Activated naive CD4-positive, alpha-beta T cell treated with anti-CD3 and anti-CD28 coated beads, Interleukin-2, amount 50 U/mL, for 16 hours (primary cell): ENCODE results near the gene LANCL2.

Source experiments
- DNase-seq: peaks from one replicate; pipeline ENCODE4 v3.0.0-alpha.2; 2020

The LANCL2 gene

DNA sequence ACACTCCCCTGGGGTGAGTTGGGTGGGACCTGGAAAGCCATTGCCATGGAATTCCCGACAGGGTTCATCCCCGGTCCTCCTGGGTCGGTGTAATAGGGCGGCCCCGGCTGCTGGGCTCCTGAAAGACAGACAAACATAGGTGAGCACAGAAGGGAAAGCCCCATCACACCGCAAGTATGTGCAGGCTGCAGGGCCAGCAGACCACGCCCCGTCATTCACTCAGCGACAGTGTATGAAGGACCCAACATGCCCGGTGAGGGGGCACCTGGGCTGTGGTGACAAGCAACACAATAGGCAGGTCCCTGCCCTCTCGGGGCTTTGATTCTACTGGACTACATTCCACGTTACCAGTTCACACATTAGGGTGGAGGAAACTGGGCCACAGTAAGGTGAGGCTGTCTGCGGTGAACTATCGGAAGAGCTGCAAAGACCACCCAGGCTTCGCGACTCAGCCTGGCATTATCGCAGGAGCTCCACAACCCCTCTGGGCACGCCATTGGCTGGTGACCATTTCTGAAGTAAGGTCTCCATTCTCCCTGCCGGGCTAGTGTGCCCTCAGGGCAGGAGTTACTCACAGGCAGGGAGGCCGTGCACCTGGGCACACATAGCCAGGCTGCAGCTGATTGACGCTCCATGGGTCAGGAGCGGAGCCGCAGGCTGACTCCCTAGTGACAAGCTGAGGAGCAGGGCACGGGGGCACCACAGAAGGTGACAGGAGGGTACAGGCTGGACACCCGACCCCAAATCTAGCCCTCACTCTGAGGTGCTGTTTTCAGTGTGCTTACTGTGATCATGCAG is 108.0 kb downstream of the LANCL2 start:
- no peak for DNase-seq

DNA sequence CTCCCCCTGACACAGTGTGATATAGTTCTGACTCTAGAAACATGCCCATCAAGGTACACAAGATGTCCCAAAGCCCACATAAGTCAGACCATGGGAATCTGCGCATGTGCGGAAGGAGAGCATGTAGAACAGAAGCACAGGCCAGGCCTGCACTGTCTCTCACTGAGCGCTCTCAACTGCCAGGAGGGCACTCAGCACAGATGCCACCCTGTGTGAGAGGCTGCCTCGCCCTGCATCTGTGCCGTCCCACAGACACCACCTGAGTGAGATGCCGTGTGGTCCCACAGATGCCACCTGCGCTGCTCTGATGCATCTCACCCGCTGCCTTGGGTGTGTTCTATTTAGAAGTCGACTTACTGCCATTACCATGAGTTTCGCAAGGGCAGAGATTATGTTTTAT is 108.8 kb downstream of the LANCL2 start:
- DNase-seq, result no peak

DNA sequence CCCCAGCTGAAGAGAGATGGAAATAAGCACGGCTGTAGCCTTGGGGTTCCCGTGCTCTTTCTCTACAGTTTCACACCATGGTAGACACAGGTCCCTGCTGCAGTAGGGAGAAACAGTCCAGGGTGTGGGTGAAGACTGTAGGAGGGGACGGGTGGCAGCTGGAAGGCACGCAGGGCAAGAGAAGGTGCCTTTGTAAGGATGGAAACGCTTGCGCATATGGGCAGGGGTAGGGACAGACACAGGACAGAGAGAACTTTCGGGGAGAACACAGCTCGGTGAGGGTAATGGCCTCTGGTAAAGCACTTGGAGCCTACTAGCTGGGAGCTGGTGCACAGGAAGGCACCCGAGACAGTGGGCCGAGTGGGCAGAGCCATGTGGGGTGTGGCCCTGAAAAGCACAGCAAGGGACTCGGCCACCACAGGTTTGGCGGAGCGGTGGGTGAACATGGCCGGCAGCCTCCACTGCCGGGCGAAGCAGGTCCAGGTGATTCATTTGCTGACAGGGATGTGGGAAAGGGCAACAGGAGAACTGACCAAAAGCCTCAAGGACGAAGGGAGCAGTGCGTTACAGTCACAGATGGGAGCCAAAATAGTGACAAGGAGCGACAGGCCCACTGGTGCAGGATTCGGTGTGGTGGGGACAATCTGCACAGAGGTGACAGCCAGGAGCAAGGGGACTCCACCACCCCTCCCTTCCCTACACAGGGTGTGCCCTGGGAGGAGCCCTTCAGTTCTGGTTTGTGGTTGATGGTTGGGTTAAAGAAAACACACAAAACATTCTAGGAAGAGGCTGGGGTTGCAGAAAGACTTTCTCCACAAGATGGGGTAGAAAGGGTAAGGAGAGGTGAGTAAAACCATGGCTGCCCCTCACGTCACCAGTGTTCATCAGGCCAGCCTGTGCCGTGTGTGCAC is 110.1 kb downstream of the LANCL2 start:
- DNase-seq, result no peak

DNA sequence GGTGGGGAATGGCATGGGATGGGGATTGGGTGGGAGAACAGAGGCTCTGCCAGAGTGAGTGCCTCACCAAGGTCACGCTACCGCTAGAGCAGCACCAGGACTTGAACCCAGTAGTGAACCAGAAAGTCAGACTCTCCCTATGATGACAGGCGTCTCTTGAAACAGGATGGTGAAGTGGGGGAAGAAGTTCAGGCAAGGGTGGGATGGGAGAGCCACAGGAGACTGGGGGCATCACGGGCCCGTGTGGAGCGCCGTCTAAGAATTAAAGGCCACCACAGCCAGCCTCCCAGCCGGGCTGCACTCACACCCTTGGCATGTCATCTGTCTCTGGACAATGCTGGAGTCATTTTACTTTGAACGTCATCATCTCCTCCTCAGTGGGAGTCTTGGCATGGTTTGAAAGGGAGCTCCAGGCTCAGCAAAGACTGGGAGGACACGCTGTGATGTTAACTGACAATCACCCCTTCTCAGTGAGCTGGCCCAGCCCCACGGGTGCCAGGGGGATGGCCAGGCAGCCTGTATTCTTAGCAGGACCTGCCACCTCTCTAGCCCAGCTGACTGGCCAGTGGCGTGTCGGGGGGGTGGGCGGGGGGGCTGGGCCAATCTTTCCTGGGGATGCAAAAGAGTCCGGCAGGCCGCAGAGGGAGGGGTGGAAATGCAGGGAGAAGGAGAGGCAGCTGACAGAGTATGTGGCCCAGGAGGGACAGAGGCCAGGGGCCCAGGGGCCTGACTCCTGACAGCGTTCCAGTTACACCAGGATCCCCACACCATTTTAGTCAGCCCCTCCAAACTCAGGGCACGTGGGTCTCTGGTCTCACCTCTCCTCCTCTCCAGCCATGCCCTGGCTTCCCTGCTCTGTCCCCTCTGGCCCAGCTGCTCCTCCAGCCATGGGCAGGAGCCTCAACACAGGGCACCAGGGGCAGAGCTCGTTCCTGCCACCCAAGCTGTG is 111.0 kb downstream of the LANCL2 start:
- DNase-seq, result no peak

DNA sequence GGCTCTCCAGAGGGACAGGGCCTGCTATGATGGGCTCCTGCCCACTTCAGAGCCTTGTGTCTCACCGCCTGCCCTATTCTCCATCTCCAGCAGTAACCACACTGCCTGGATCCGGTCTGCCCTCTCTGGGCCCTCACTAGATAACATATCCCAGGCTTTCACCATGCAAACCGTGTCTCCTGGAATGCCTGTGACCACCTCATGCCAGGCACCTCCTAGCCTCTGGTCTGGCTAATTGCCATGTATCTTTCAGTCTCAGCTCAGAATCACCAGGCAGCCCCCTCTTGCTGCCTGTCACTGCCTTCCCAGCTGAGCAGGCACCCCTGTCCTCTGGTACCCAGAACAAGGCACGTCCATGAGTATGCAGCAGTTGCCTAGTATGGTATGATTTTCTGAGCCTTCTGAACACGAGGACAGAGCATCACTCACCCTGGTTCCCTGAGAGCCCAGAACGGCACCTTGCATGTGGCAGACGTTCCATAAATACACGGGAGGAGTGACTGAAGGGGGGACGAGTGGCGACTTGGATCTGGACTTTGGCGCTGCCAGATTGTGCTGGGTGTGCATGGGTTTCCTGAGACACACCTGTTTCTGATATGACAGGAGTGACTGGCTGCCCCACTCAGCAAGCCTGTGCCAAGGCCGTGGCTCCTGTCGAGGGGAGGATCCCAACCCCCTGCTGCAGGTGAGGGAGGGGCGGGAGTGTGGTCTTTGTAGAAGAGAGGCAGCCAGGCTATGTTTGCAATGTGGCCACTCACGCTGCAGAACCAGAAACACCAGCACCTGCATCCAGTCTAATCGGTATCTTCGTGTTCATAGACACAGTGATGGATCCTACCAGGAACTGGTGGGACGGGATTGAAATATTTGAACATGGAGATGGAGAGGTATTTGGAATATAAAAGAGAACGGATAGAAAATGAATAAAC is 112.0 kb downstream of the LANCL2 start:
- no peak for DNase-seq

DNA sequence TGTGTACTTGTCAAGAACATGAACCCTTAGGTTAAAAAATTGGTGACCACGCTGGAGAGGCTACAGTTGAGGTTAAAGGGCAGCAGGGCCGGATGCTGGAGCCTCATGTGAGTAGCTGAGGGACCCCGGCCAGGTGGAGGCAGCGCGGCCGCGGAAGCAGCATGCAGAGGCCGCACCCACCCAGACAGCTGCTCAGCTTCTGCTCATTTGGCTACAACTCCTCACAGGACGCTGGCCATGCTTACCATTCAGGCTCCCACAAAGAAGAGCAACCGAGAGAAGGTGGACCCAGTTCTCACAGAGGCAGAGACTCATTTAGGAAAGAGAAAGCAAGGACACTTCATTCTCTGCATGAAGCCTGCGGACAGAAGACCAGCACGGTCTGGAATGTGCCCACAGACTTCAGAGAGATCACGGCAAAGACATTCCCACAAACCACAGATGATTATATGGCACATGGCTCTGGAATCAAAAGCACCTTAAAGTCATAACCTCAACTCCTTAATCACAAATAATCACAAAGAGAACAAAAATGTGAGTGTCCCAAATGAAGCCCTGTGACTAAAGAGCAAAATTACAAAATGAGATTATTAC is 112.7 kb downstream of the LANCL2 start:
- DNase-seq, result no peak

DNA sequence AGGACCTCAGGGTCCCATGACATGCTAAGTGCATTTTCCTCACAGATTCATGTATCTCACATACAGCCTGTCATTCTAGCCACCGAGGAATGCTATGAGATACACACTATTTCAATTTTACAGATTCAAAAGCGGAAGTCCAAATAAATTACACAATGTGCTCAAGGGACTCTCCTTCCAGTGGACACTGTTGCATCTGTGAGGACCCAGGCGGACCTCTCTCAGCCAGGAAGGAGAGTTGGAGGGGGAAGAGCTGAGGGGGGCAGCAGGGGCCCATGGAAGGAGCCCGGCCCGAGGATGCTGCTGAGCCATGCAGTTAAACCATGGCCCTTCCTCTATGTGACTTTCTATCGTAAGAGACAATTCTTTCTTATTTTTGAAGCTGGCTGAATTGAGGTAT is 113.6 kb downstream of the LANCL2 start:
- DNase-seq, result no peak

DNA sequence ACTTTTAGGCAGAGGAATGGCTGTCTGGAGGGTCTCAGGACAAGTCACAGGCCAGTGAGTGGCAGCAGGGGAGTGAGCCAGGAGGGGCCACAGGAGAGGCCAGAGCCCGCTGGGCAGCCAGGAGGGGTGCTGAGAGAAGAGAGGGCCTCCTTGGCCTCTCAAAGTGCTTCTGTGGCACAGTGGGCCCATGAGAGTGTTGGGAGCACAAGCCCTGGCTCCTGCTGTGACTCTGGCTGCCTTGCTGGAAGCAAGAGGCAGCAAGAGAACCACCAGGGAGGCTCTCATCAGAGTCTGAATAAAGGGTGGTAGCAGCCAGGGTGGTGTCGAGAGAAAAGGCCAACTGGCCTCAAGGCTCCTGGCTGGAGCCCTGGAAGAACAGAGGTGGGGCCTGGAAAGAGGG is 116.0 kb downstream of the LANCL2 start:
- DNase-seq, result no peak

DNA sequence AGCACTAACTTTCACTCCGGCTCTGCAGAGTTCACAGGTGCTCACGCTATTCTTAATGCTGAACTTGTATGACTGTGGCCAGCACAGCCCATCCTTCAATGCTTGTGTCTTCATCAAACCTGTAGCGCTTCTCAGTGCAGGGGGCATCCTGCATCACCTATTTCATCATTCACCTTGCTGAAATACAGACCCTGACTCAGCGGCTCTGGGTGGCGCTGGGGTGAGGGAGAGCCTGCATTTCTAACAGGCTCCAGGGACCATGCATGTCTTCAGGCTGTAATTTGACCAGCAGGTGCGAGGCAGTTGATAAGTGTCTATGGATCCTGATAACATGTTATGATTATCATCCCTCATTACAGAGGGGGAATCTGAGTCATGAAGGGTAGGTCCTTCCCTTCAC is 117.9 kb downstream of the LANCL2 start:
- DNase-seq, result no peak
